K562 (cell line): Measurements from ENCODE around the gene XRN2. TPM values are rescaled to one million over a fixed set of nuclear protein-coding genes. Genes with fewer than 3 reads are reported as not detected.
A peak's percentile ranks its signal among the peaks of the same experiment; 100 is the strongest.

Source experiments
- NFIC ChIP-seq: fragments of 450-650 bp; IDR thresholded peaks from 2 replicates; pipeline ENCODE4 v1.6.1; 2017; ENCODE audit warnings: mild to moderate bottlenecking, inconsistent platforms
- polyA plus RNA-seq, 8 experiments: library from polyadenylated mRNA; depleted of rRNA in 4 of 8; stranded (reverse) in 5 of 8; unstranded in 3 of 8; fragments of >200 nt; fragmentation: Nextera tagmentation in 2 of 8; fragmentation: Illumina TruSeq in 1 of 8; extraction: Ambion mirVana in 2 of 8; extraction: Trizol in 1 of 8; gene quantifications; 2 replicates each; pipeline versions ENCODE4 v1.2.1 to v1.2.3, GENCODE V29; 2011 to 2014; ENCODE audit warnings: inconsistent platforms in 1 of 8, missing spikeins in 1 of 8
- total RNA-seq, 7 experiments: library from RNA; depleted of rRNA in 6 of 7; stranded (reverse); fragments of >200 nt in 6 of 7; fragmentation: Illumina TruSeq in 2 of 7; extraction: Trizol in 2 of 7; gene quantifications; 2 replicates each; pipeline versions ENCODE4 v1.2.1 to v1.2.3, GENCODE V29; 2011 to 2021; ENCODE audit warnings: low replicate concordance in 1 of 7
- TF ChIP-seq, protein P1 (sequence below), 2 experiments: fragments of 450-650 bp; IDR thresholded peaks; 2 replicates each; pipeline ENCODE4 v1.6.1; 2018; ENCODE audit warnings: mild to moderate bottlenecking in 2 of 2, low read depth in 1 of 2; ENCODE audit not compliant: partially characterized antibody in 2 of 2
- TF ChIP-seq, protein P2 (sequence below): fragments of 450-650 bp; IDR thresholded peaks from 2 replicates; pipeline ENCODE4 v1.6.1; 2016
- TF ChIP-seq, protein P3 (sequence below): fragments of 450-650 bp; IDR thresholded peaks from 2 replicates; pipeline ENCODE4 v1.6.1; 2016; ENCODE audit warnings: low read depth, mild to moderate bottlenecking, moderate library complexity

Gene XRN2
- total and polyA plus RNA-seq, 9 of the 15 experiments (the other 6 are each of a cell fraction or from before 2014, with no cell fraction given): 41.8 to 67.3 (median 51.4) TPM

DNA sequence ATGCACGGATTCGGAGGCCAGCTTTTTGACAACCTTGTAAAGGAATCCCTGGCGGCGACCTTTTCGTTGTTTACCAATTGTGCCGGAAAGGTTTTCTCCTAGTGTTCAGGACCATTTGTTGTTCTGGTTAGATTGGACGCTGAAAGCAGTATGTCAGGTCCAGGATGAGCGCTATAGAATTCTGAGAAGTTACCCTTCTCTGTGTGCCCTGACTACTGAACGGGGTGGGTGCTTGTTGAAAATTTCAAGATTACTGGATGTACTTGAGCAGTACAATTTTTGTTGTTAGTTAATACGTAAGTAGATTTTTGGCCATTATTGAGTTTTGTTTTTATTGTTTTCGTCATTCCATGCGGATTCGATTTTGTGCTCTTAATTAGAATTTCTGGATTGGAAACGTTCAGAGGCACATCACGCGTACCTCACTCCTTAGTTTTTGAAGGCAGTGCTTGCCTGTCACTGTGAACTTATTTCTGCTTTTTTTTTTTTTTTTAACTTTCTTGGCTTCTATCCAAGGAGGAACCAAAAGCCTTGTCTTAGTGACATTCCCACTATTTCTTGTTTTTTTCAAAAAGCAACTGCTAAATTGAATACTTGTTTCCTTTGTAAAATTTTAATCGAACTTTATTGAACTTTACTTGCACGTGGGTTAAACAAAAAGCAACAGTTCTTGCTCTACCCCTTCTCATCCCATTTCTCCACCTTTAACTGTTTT, 898 bp downstream of the XRN2 start (continued):
- TF ChIP-seq, protein P1, sequence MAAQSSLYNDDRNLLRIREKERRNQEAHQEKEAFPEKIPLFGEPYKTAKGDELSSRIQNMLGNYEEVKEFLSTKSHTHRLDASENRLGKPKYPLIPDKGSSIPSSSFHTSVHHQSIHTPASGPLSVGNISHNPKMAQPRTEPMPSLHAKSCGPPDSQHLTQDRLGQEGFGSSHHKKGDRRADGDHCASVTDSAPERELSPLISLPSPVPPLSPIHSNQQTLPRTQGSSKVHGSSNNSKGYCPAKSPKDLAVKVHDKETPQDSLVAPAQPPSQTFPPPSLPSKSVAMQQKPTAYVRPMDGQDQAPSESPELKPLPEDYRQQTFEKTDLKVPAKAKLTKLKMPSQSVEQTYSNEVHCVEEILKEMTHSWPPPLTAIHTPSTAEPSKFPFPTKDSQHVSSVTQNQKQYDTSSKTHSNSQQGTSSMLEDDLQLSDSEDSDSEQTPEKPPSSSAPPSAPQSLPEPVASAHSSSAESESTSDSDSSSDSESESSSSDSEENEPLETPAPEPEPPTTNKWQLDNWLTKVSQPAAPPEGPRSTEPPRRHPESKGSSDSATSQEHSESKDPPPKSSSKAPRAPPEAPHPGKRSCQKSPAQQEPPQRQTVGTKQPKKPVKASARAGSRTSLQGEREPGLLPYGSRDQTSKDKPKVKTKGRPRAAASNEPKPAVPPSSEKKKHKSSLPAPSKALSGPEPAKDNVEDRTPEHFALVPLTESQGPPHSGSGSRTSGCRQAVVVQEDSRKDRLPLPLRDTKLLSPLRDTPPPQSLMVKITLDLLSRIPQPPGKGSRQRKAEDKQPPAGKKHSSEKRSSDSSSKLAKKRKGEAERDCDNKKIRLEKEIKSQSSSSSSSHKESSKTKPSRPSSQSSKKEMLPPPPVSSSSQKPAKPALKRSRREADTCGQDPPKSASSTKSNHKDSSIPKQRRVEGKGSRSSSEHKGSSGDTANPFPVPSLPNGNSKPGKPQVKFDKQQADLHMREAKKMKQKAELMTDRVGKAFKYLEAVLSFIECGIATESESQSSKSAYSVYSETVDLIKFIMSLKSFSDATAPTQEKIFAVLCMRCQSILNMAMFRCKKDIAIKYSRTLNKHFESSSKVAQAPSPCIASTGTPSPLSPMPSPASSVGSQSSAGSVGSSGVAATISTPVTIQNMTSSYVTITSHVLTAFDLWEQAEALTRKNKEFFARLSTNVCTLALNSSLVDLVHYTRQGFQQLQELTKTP (IDR thresholded peaks at IDR 0.05; ENCODE audit: low read depth in 1 of 2, partially characterized antibody in 2 of 2): no peak
- TF ChIP-seq, protein P2, sequence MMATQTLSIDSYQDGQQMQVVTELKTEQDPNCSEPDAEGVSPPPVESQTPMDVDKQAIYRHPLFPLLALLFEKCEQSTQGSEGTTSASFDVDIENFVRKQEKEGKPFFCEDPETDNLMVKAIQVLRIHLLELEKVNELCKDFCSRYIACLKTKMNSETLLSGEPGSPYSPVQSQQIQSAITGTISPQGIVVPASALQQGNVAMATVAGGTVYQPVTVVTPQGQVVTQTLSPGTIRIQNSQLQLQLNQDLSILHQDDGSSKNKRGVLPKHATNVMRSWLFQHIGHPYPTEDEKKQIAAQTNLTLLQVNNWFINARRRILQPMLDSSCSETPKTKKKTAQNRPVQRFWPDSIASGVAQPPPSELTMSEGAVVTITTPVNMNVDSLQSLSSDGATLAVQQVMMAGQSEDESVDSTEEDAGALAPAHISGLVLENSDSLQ: peak; percentile 52
- peak; percentile 89 for TF ChIP-seq NFIC
- TF ChIP-seq, protein P3, sequence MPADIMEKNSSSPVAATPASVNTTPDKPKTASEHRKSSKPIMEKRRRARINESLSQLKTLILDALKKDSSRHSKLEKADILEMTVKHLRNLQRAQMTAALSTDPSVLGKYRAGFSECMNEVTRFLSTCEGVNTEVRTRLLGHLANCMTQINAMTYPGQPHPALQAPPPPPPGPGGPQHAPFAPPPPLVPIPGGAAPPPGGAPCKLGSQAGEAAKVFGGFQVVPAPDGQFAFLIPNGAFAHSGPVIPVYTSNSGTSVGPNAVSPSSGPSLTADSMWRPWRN: no peak
